ENCODE measurements around the gene COQ5.

- TF ChIP-seq, protein P1, sequence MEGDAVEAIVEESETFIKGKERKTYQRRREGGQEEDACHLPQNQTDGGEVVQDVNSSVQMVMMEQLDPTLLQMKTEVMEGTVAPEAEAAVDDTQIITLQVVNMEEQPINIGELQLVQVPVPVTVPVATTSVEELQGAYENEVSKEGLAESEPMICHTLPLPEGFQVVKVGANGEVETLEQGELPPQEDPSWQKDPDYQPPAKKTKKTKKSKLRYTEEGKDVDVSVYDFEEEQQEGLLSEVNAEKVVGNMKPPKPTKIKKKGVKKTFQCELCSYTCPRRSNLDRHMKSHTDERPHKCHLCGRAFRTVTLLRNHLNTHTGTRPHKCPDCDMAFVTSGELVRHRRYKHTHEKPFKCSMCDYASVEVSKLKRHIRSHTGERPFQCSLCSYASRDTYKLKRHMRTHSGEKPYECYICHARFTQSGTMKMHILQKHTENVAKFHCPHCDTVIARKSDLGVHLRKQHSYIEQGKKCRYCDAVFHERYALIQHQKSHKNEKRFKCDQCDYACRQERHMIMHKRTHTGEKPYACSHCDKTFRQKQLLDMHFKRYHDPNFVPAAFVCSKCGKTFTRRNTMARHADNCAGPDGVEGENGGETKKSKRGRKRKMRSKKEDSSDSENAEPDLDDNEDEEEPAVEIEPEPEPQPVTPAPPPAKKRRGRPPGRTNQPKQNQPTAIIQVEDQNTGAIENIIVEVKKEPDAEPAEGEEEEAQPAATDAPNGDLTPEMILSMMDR (IDR thresholded peaks at IDR 0.05): no peak
- no peak for TF ChIP-seq POLR2A (IDR thresholded peaks at IDR 0.05; ENCODE audit: low read depth)
Measured at GRCh38 chr12:120474616-120474960, 54.4 kb downstream of the COQ5 start.

Measured in esophagus muscularis mucosa (tissue), 3 donors.